SK-N-SH (cell line): ENCODE data around the gene PPM1B. TPM values are rescaled to one million over a fixed set of nuclear protein-coding genes. Genes with fewer than 3 reads are reported as not detected.

Source experiments
- CTCF ChIA-PET: fragments of 300-600, 350-600 bp; formaldehyde crosslinking; extraction: SDS; loops from one replicate; lab custom pipeline; 2021; lab: Yijun Ruan, JAX
- POLR2A ChIA-PET: fragments of 350-600 bp; sonication (Branson Sonifier 250); formaldehyde crosslinking; extraction: SDS; loops from one replicate; lab custom pipeline; 2020; ENCODE audit warnings: antibody characterized with exemption, inconsistent platforms; lab: Yijun Ruan, JAX
- DNase-seq: peaks from one replicate; pipeline ENCODE4 v3.0.0; 2012
- H2AFZ ChIP-seq: fragments of 200-600 bp; sonication (generic); 2 replicates; pipeline ENCODE4 v1.8.1; 2016; ENCODE audit warnings: antibody characterized with exemption, mild to moderate bottlenecking, low read depth
- H3F3A ChIP-seq: fragments of 200-600 bp; sonication (generic); replicated peaks from 2 replicates; pipeline ENCODE3; 2016; ENCODE audit warnings: antibody characterized with exemption, mild to moderate bottlenecking; ENCODE audit not compliant: insufficient read depth
- H3K27ac ChIP-seq, 2 experiments: fragments of 200-500 bp in 1 of 2; fragments of 200-600 bp in 1 of 2; sonication (Bioruptor generic) in 1 of 2; sonication (generic), shearing (Covaris generic) in 1 of 2; 2 replicates each; pipeline versions ENCODE4 v1.5.1 to v1.6.1; 2014 to 2016; ENCODE audit warnings: low read depth in 2 of 2, inconsistent platforms in 1 of 2, low read length in 1 of 2, mild to moderate bottlenecking in 1 of 2, mixed read lengths in 1 of 2
- H3K27me3 ChIP-seq: fragments of 200-600 bp; sonication (generic), shearing (Covaris generic); 2 replicates; pipeline ENCODE4 v1.6.1; 2016; ENCODE audit warnings: mixed run types; ENCODE audit not compliant: insufficient read depth
- H3K36me3 ChIP-seq, 2 experiments: fragments of 200-500 bp in 1 of 2; fragments of 200-600 bp in 1 of 2; sonication (Bioruptor generic) in 1 of 2; sonication (generic) in 1 of 2; replicated peaks in 1 of 2; 2 replicates each; pipeline versions ENCODE3 to v1.5.1; 2014 to 2016; ENCODE audit warnings: low read length in 1 of 2, mild to moderate bottlenecking in 1 of 2; ENCODE audit not compliant: insufficient read depth in 2 of 2, control insufficient read depth in 1 of 2
- H3K4me1 ChIP-seq, 2 experiments: fragments of 200-500 bp in 1 of 2; fragments of 200-600 bp in 1 of 2; sonication (Bioruptor generic) in 1 of 2; sonication (generic), shearing (Covaris generic) in 1 of 2; 2 replicates each; pipeline versions ENCODE4 v1.5.1 to v1.6.1; 2014 to 2016; ENCODE audit warnings: low read depth in 1 of 2, low read length in 1 of 2, mixed run types in 1 of 2; ENCODE audit not compliant: insufficient read depth in 2 of 2, control insufficient read depth in 1 of 2
- H3K4me2 ChIP-seq: fragments of 200-600 bp; sonication (generic), shearing (Covaris generic); 2 replicates; pipeline ENCODE4 v1.6.1; 2017; ENCODE audit warnings: mixed run types
- H3K4me3 ChIP-seq, 2 experiments: fragments of 200-500 bp in 1 of 2; fragments of 200-600 bp in 1 of 2; sonication (Bioruptor generic) in 1 of 2; sonication (generic), shearing (Covaris generic) in 1 of 2; 2 replicates each; pipeline versions ENCODE4 v1.5.1 to v1.8.1; 2014 to 2016; ENCODE audit warnings: low read depth in 2 of 2, inconsistent platforms in 1 of 2, low read length in 1 of 2, mild to moderate bottlenecking in 1 of 2, mixed read lengths in 1 of 2, moderate library complexity in 1 of 2
- H3K79me2 ChIP-seq: fragments of 200-600 bp; sonication (generic); 2 replicates; pipeline ENCODE4 v1.8.1; 2017; ENCODE audit warnings: mild to moderate bottlenecking; ENCODE audit not compliant: insufficient read depth
- H3K9ac ChIP-seq: fragments of 200-600 bp; sonication (generic); 2 replicates; pipeline ENCODE4 v1.6.1; 2017; ENCODE audit warnings: mixed run types
- H3K9me2 ChIP-seq: fragments of 200-600 bp; sonication (generic); 2 replicates; pipeline ENCODE4 v1.6.1; 2017; ENCODE audit warnings: mixed run types
- H3K9me3 ChIP-seq: fragments of 200-600 bp; sonication (generic); 2 replicates; pipeline ENCODE4 v1.6.1; 2017; ENCODE audit warnings: mixed run types, mild to moderate bottlenecking, moderate library complexity
- H4K20me1 ChIP-seq: fragments of 200-600 bp; sonication (generic); 2 replicates; pipeline ENCODE4 v1.6.1; 2017; ENCODE audit warnings: mild to moderate bottlenecking, mixed run types; ENCODE audit not compliant: insufficient read depth
- CTCF ChIP-seq: fragments of 200-600 bp; sonication (generic); IDR thresholded peaks from 2 replicates; pipeline ENCODE4 v1.6.1; 2017; ENCODE audit warnings: antibody characterized with exemption, mild to moderate bottlenecking, moderate library complexity
- ELF1 ChIP-seq: IDR thresholded peaks from 2 replicates; pipeline ENCODE4 v1.4.0; 2012
- FOXM1 ChIP-seq: IDR thresholded peaks from 2 replicates; pipeline ENCODE4 v1.4.0; 2012; ENCODE audit warnings: low read depth, mild to moderate bottlenecking
- MEF2A ChIP-seq: IDR thresholded peaks from 2 replicates; pipeline ENCODE4 v1.4.0; 2012; ENCODE audit warnings: low read depth, borderline replicate concordance
- RAD21 ChIP-seq: IDR thresholded peaks from 2 replicates; pipeline ENCODE4 v1.6.1; 2012; ENCODE audit warnings: mild to moderate bottlenecking, low read length
- SIN3A ChIP-seq: IDR thresholded peaks from 2 replicates; pipeline ENCODE4 v1.6.1; 2012; ENCODE audit warnings: low read depth, mild to moderate bottlenecking, low read length, moderate library complexity, borderline replicate concordance
- SMC3 ChIP-seq: IDR thresholded peaks from 2 replicates; pipeline ENCODE4 v1.6.1; 2012; ENCODE audit warnings: low read depth, low read length, improper control_type of control experiment
- TEAD4 ChIP-seq: IDR thresholded peaks from 2 replicates; pipeline ENCODE4 v1.4.0; 2012; ENCODE audit warnings: mild to moderate bottlenecking, borderline replicate concordance; ENCODE audit not compliant: insufficient read depth
- ZBTB33 ChIP-seq: IDR thresholded peaks from 2 replicates; pipeline ENCODE4 v1.4.0; 2012; ENCODE audit warnings: low read depth, borderline replicate concordance
- WGBS: methylation state at CpG from one replicate; pipeline ENCODE4 v1.1.6; 2017; ENCODE audit warnings: low lambda C conversion rate; 5-methylcytosine and 5-hydroxymethylcytosine counted together
- polyA plus RNA-seq, 3 experiments: library from polyadenylated mRNA; depleted of rRNA; stranded (reverse); fragments of >200 nt; gene quantifications; 2 replicates each; pipeline ENCODE4 v1.2.3, GENCODE V29; 2012

PPM1B gene
- polyA plus RNA-seq, 1 of the 3 experiments (the other 2 are of a cell fraction), result 16.2 TPM

GRCh38 chr2:44172576-44172975, 3.9 kb downstream of the PPM1B start:
- peaks cover 14% of the 10 kb centered on the region for H3F3A ChIP-seq
- ChIA-PET CTCF (no interaction called here), POLR2A (no interaction called here)
- H3K9ac ChIP-seq, result no peak overlapping the region
- DNase-seq, result no peak
- TF ChIP-seq TEAD4 (no peak), CTCF (no peak), RAD21 (no peak), SMC3 (no peak), SIN3A (no peak), ELF1 (no peak), FOXM1 (no peak)
- 96% methylated on average over 4 of the region's 4 CpGs for WGBS
- H3K9me2 ChIP-seq, result no peaks in the 10 kb centered on the region
- H2AFZ ChIP-seq, result no peak overlapping the region
- peaks cover 4 to 14% of the 10 kb centered on the region in 2 experiments for H3K4me1 ChIP-seq
- H3K79me2 ChIP-seq, result peaks cover 85% of the 10 kb centered on the region
- H3K36me3 ChIP-seq, result no peaks in the 10 kb centered on the region
- no peak overlapping the region for H3K27ac ChIP-seq
- H3K4me3 ChIP-seq, result no peak overlapping the region
- peaks cover 54% of the 10 kb centered on the region for H4K20me1 ChIP-seq
- no peaks in the 10 kb centered on the region for H3K27me3 ChIP-seq
- no peaks in the 10 kb centered on the region for H3K9me3 ChIP-seq
- 0 out of 2 replicates have a peak overlapping the region, but pooled peaks have one; percentile 87 for H3K4me2 ChIP-seq

GRCh38 chr2:44178950-44179349, 10.3 kb downstream of the PPM1B start:
- no peaks in the 10 kb centered on the region for H3F3A ChIP-seq
- no peaks in the 10 kb centered on the region for H3K27me3 ChIP-seq
- H3K4me2 ChIP-seq, result no peak overlapping the region
- H3K9me2 ChIP-seq, result no peaks in the 10 kb centered on the region
- H3K9ac ChIP-seq, result no peak overlapping the region
- CTCF ChIA-PET, result interaction anchor here (0.6 to 1.1 kb wide), 2 partner anchors 15 to 94 kb away, joined by 3 read pairs; no protein-coding TSS in a partner anchor
- no peaks in the 10 kb centered on the region; a peak in 1 of 4 replicates for H3K4me1 ChIP-seq
- TF ChIP-seq MEF2A (no peak), ZBTB33 (no peak)
- H2AFZ ChIP-seq, result no peak overlapping the region
- POLR2A ChIA-PET, result interaction anchor here (1.2 kb wide), 1 partner anchor 10 kb away, joined by 4 read pairs; the partner anchor contains the start of gene PPM1B
- no peaks in the 10 kb centered on the region for H3K9me3 ChIP-seq
- H3K4me3 ChIP-seq, result no peak overlapping the region
- H3K79me2 ChIP-seq, result peaks cover 100% of the 10 kb centered on the region
- DNase-seq, result no peak
- H4K20me1 ChIP-seq, result peaks cover 25% of the 10 kb centered on the region
- no peak overlapping the region for H3K27ac ChIP-seq
- peaks cover 0 to 8% of the 10 kb centered on the region in 2 experiments for H3K36me3 ChIP-seq
